ACC112 (cell line): ENCODE measurements around the gene ACE2.
"Not testable (repeated sequence)": the region's sequence is repeated elsewhere in the genome, so short reads cannot be mapped to it uniquely, and the experiment has no call there.

ENCODE experiments used
- H2AFZ ChIP-seq: fragments of 200-600 bp; sonication (generic); one replicate; pipeline ENCODE4 v1.6.0; 2017; ENCODE audit warnings: antibody characterized with exemption, low read length; ENCODE audit not compliant: unreplicated experiment
- H3K27ac ChIP-seq: fragments of 200-600 bp; sonication (generic); 2 replicates; pipeline ENCODE4 v1.5.1; 2014; ENCODE audit warnings: low read depth, mild to moderate bottlenecking, antibody characterized with exemption, low read length, moderate library complexity
- H3K27me3 ChIP-seq: fragments of 200-600 bp; sonication (generic); 2 replicates; pipeline ENCODE4 v1.6.1; 2014; ENCODE audit warnings: mild to moderate bottlenecking, antibody characterized with exemption, low read length, moderate library complexity, mixed read lengths; ENCODE audit not compliant: insufficient read depth
- H3K36me3 ChIP-seq: fragments of 200-600 bp; sonication (generic); 2 replicates; pipeline ENCODE4 v1.6.1; 2016; ENCODE audit warnings: mild to moderate bottlenecking, antibody characterized with exemption, low read length, moderate library complexity, mixed read lengths; ENCODE audit not compliant: insufficient read depth
- H3K4me1 ChIP-seq: fragments of 200-600 bp; sonication (generic); one replicate; pipeline ENCODE4 v1.6.1; 2016; ENCODE audit warnings: low read length, mixed read lengths; ENCODE audit not compliant: insufficient read depth, unreplicated experiment, control insufficient read depth
- H3K4me3 ChIP-seq: fragments of 200-600 bp; sonication (generic); 2 replicates; pipeline ENCODE4 v1.5.1; 2014; ENCODE audit warnings: mild to moderate bottlenecking, low read depth, low read length
- H3K79me2 ChIP-seq: fragments of 200-600 bp; sonication (generic); one replicate; pipeline ENCODE4 v1.6.0; 2016; ENCODE audit warnings: low read length; ENCODE audit not compliant: control insufficient read depth, unreplicated experiment, insufficient read depth

ACE2 gene

GRCh38 chrX:15600745-15601144, at the start of gene ACE2:
Gene ACE2, minus strand, starts transcription at chrX:15600960. Its CDS starts 49 bp downstream, at chrX:15600911.
- Histone ChIP-seq H3K27ac (no peak within 1 kb of the TSS), H3K4me3 (no peak within 1 kb of the TSS), H3K36me3 (no peaks in the 10 kb centered on the region), H2AFZ (peak within 1 kb of the TSS; percentile 50), H3K27me3 (peaks cover 15% of the 10 kb centered on the region; the same call in 1 of the 2 replicates), H3K79me2 (no peaks in the 10 kb centered on the region), H3K4me1 (no peaks in the 10 kb centered on the region)

- not testable (repeated sequence) for H3K36me3 ChIP-seq, H3K79me2 ChIP-seq, H3K4me1 ChIP-seq, H3K4me3 ChIP-seq, H2AFZ ChIP-seq, H3K27ac ChIP-seq
- H3K27me3 ChIP-seq, result peaks cover 15% of the 10 kb centered on the region
These were observed 46.8 kb upstream of the ACE2 start for GRCh38 chrX:15647510-15647909.

GRCh38 chrX:15646543-15646942, 45.8 kb upstream of the ACE2 start:
- no peak overlapping the region for H2AFZ ChIP-seq
- H3K4me3 ChIP-seq, result no peak overlapping the region
- H3K36me3 ChIP-seq, result no peaks in the 10 kb centered on the region
- H3K79me2 ChIP-seq, result no peaks in the 10 kb centered on the region
- H3K27ac ChIP-seq, result no peak overlapping the region
- H3K4me1 ChIP-seq, result no peaks in the 10 kb centered on the region
- peaks cover 15% of the 10 kb centered on the region for H3K27me3 ChIP-seq

GRCh38 chrX:15646031-15646430, 45.3 kb upstream of the ACE2 start:
- no peak overlapping the region for H2AFZ ChIP-seq
- H3K27me3 ChIP-seq, result peaks cover 15% of the 10 kb centered on the region
- no peaks in the 10 kb centered on the region for H3K4me1 ChIP-seq
- H3K36me3 ChIP-seq, result no peaks in the 10 kb centered on the region
- H3K27ac ChIP-seq, result no peak overlapping the region
- H3K4me3 ChIP-seq, result no peak overlapping the region
- H3K79me2 ChIP-seq, result no peaks in the 10 kb centered on the region

GRCh38 chrX:15645266-15645665, 44.5 kb upstream of the ACE2 start:
- Histone ChIP-seq H3K4me3 (no peak overlapping the region), H3K4me1 (no peaks in the 10 kb centered on the region), H3K36me3 (no peaks in the 10 kb centered on the region), H3K27ac (no peak overlapping the region), H2AFZ (no peak overlapping the region), H3K79me2 (no peaks in the 10 kb centered on the region), H3K27me3 (peaks cover 15% of the 10 kb centered on the region)

- no peak overlapping the region for H3K4me3 ChIP-seq
- no peaks in the 10 kb centered on the region for H3K79me2 ChIP-seq
- no peaks in the 10 kb centered on the region for H3K4me1 ChIP-seq
- H3K36me3 ChIP-seq, result no peaks in the 10 kb centered on the region
- H3K27ac ChIP-seq, result no peak overlapping the region
- peaks cover 15% of the 10 kb centered on the region for H3K27me3 ChIP-seq
- no peak overlapping the region for H2AFZ ChIP-seq
These were observed 43.8 kb upstream of the ACE2 start for GRCh38 chrX:15644560-15644872.

- Histone ChIP-seq H3K79me2 (no peaks in the 10 kb centered on the region), H3K36me3 (no peaks in the 10 kb centered on the region), H3K27me3 (peaks cover 15% of the 10 kb centered on the region), H3K4me3 (no peak overlapping the region), H3K4me1 (no peaks in the 10 kb centered on the region), H2AFZ (no peak overlapping the region), H3K27ac (no peak overlapping the region)
These were observed 43.2 kb upstream of the ACE2 start for GRCh38 chrX:15643786-15644559.

- no peak overlapping the region for H3K27ac ChIP-seq
- no peaks in the 10 kb centered on the region for H3K36me3 ChIP-seq
- no peak overlapping the region for H2AFZ ChIP-seq
- no peaks in the 10 kb centered on the region for H3K79me2 ChIP-seq
- H3K27me3 ChIP-seq, result peaks cover 26% of the 10 kb centered on the region; the same call in 1 of the 2 replicates
- no peaks in the 10 kb centered on the region for H3K4me1 ChIP-seq
- no peak overlapping the region for H3K4me3 ChIP-seq
These were observed 30.9 kb upstream of the ACE2 start for GRCh38 chrX:15631637-15632036.

- Histone ChIP-seq H3K4me1 (no peaks in the 10 kb centered on the region), H3K4me3 (no peak overlapping the region), H3K27me3 (peaks cover 23% of the 10 kb centered on the region), H3K36me3 (no peaks in the 10 kb centered on the region), H3K79me2 (no peaks in the 10 kb centered on the region), H2AFZ (no peak overlapping the region), H3K27ac (no peak overlapping the region)
These were observed 22.3 kb upstream of the ACE2 start for GRCh38 chrX:15623054-15623453.

GRCh38 chrX:15619053-15619755, 18.4 kb upstream of the ACE2 start:
- Histone ChIP-seq H3K4me3 (no peak overlapping the region), H3K27me3 (peaks cover 15% of the 10 kb centered on the region), H3K36me3 (no peaks in the 10 kb centered on the region), H3K4me1 (no peaks in the 10 kb centered on the region), H3K27ac (no peak overlapping the region), H2AFZ (no peak overlapping the region), H3K79me2 (no peaks in the 10 kb centered on the region)

- Histone ChIP-seq H2AFZ (no peak overlapping the region), H3K4me1 (no peaks in the 10 kb centered on the region), H3K27me3 (peaks cover 15% of the 10 kb centered on the region), H3K27ac (peak overlapping the region; percentile 65), H3K36me3 (no peaks in the 10 kb centered on the region), H3K79me2 (no peaks in the 10 kb centered on the region), H3K4me3 (no peak overlapping the region)
These were observed 16.4 kb upstream of the ACE2 start for GRCh38 chrX:15617111-15617510.
